ENCODE results near the gene DACH1.
"Not testable (repeated sequence)": the region's sequence is repeated elsewhere in the genome, so short reads cannot be mapped to it uniquely, and the experiment has no call there.

DACH1 gene

GRCh38 chr13:71828564-71828963 is 38.4 kb downstream of the DACH1 start:
- DNase-seq (ENCODE audit: low read depth), result no peak

- no peak for DNase-seq (ENCODE audit: low read depth)
Measured at GRCh38 chr13:71828117-71828516, 38.9 kb downstream of the DACH1 start.

GRCh38 chr13:71827241-71827640 is 39.8 kb downstream of the DACH1 start:
- no peak for DNase-seq (ENCODE audit: low read depth)

GRCh38 chr13:71820699-71821098 is 46.3 kb downstream of the DACH1 start:
- no peak for DNase-seq (ENCODE audit: low read depth)

GRCh38 chr13:71817335-71817734 is 49.7 kb downstream of the DACH1 start:
- DNase-seq (ENCODE audit: low read depth), result no peak

- no peak for DNase-seq (ENCODE audit: low read depth)
Measured at GRCh38 chr13:71814806-71815360, 52.1 kb downstream of the DACH1 start.

GRCh38 chr13:71813187-71813586 is 53.8 kb downstream of the DACH1 start:
- DNase-seq (ENCODE audit: low read depth), result no peak

GRCh38 chr13:71811344-71811743 is 55.7 kb downstream of the DACH1 start:
- DNase-seq (ENCODE audit: low read depth), result no peak

- DNase-seq (ENCODE audit: low read depth), result no peak
Measured at GRCh38 chr13:71808708-71809107, 58.3 kb downstream of the DACH1 start.

GRCh38 chr13:71806886-71807285 is 60.1 kb downstream of the DACH1 start:
- no peak for DNase-seq (ENCODE audit: low read depth)

GRCh38 chr13:71803066-71803465 is 63.9 kb downstream of the DACH1 start:
- DNase-seq (ENCODE audit: low read depth), result no peak

- no peak for DNase-seq (ENCODE audit: low read depth)
Measured at GRCh38 chr13:71801781-71802180, 65.2 kb downstream of the DACH1 start.

- no peak for DNase-seq (ENCODE audit: low read depth)
Measured at GRCh38 chr13:71801165-71801760, 65.7 kb downstream of the DACH1 start.

GRCh38 chr13:71799324-71799723 is 67.7 kb downstream of the DACH1 start:
- DNase-seq (ENCODE audit: low read depth), result no peak

- no peak for DNase-seq (ENCODE audit: low read depth)
Measured at GRCh38 chr13:71798707-71799106, 68.3 kb downstream of the DACH1 start.

GRCh38 chr13:71797517-71797916 is 69.5 kb downstream of the DACH1 start:
- DNase-seq (ENCODE audit: low read depth), result no peak

- no peak for DNase-seq (ENCODE audit: low read depth)
Measured at GRCh38 chr13:71789693-71790329, 77.2 kb downstream of the DACH1 start.

- no peak for DNase-seq (ENCODE audit: low read depth)
Measured at GRCh38 chr13:71789037-71789436, 78.0 kb downstream of the DACH1 start.

- no peak for DNase-seq (ENCODE audit: low read depth)
Measured at GRCh38 chr13:71787414-71787813, 79.6 kb downstream of the DACH1 start.

- DNase-seq (ENCODE audit: low read depth), result no peak
Measured at GRCh38 chr13:71786875-71787274, 80.1 kb downstream of the DACH1 start.

- DNase-seq (ENCODE audit: low read depth), result no peak
Measured at GRCh38 chr13:71785361-71785760, 81.6 kb downstream of the DACH1 start.

- no peak for DNase-seq (ENCODE audit: low read depth)
Measured at GRCh38 chr13:71780546-71780945, 86.5 kb downstream of the DACH1 start.

- not testable (repeated sequence) for DNase-seq (ENCODE audit: low read depth)
Measured at GRCh38 chr13:71778998-71779397, 88.0 kb downstream of the DACH1 start.

- DNase-seq (ENCODE audit: low read depth), result no peak
Measured at GRCh38 chr13:71775966-71776365, 91.0 kb downstream of the DACH1 start.
